ENCODE measurements around the gene AVL9. TPM values are rescaled to one million over a fixed set of nuclear protein-coding genes. Genes with fewer than 3 reads are reported as not detected.
A peak's percentile ranks its signal among the peaks of the same experiment; 100 is the strongest.
"Not testable (repeated sequence)": the region's sequence is repeated elsewhere in the genome, so short reads cannot be mapped to it uniquely, and the experiment has no call there.

The AVL9 gene
- total RNA-seq, 1 experiment from 2014 or later, result 41.3 TPM

DNA sequence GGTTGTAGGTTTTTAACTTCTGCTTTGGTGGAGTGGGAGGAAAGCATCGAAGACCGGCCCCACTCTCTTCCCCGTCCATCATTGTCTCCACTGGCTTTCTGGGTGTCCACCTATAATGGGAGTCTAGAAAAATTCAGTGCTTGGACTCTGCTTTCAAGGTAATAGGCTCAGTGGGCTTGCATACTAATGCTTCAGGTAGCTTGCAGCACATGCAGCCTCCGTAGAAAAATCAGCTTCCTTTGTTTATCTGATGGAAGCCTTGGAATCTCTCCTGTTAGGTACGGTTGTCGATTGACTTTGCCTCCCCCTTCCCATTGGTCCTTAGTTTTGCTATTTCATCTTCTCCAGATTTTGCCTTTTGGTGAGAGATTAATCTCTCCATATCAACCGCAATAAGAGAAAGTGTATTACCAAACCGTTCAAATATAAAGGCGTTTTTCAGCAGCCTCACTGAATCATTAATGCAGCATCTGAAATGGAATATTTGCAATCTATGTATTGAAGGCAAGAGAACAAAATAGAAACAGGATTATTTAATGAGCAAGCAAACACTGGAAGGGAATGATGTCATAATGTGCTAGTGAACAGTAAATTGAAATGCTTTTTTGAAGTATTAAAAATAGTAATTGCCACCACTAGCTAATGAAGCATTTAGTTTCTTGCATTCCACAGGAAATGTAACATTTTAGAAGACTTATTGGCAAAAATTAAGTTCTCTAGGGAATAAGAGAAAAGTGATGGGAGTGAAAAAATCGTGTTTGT lies 944 bp downstream of the AVL9 start:
- DNase-seq (ENCODE audit: low spot score), result no peak

DNA sequence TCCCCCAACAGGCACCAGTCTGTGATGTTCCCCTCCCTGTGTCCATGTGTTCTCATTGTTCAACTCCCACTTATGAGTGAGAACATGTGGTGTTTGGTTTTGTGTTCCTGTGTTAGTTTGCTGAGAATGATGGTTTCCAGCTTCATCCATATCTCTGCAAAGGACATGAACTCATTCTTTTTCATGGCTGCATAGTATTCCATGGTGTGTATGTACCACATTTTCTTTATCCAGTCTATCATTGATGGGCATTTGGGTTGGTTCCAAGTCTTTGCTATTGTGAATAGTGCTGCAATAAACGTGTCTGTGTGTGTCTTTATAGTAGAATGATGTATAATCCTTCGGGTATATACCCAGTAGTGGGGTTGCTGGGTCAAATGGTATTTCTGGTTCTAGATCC lies 4.5 kb downstream of the AVL9 start:
- not testable (repeated sequence) for DNase-seq (ENCODE audit: low spot score)

DNA sequence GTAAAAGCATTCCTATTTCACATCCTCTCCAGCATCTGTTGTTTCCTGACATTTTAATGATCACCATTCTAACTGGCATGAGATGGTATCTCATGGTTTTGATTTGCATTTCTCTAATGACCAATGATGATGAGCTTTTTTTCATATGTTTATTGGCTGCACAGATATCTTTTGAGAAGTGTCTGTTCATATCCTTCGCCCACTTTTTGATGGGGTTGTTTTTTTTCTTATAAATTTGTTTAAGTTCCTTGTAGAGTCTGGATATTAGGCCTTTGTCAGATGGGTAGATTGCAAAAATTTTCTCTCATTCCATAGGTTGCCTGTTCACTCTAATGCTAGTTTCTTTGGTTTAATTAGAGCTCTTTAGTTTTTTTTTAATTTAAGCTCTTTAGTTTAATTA lies 4.9 kb downstream of the AVL9 start:
- DNase-seq (ENCODE audit: low spot score), result not testable (repeated sequence)

DNA sequence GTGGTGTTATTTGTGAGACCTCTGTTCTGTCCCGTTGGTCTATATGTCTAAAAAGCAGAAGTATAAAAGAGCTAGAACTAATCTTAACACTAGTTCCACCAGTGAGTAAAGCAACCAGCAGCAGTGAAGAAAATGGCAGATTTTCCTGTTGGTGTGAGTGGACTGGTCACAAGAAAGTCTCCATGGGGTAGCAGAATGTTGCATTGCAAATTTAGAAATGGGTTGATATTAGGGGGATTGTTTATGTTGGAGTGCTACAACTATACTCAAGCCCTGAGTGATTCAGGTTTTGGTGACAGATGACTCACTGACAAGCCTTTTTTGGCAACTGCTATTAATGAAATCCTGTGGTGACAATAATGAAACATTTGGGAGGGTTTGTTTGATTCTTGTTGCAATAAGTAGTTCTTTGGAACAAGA lies 5.6 kb downstream of the AVL9 start:
- peak; percentile 78 for DNase-seq (ENCODE audit: low spot score)

DNA sequence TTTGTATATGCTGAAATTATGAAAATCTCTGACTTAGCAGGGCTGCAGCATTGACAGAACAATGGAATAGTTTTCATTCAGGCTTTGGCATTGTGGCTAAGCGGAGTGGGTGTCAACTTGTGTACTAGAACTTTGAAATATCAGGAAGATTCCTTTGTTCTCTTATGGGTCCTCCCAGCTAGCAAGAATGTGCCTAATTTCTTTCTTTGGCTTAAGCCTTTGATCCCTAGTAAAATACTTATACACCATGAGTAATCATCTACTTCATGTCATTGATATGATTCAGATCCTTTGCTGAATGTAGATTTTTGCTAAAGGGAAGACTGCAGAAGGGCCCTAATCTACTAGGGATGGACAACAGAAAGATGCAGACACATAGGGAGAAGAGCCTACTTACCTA lies 6.2 kb downstream of the AVL9 start:
- DNase-seq (ENCODE audit: low spot score), result no peak

DNA sequence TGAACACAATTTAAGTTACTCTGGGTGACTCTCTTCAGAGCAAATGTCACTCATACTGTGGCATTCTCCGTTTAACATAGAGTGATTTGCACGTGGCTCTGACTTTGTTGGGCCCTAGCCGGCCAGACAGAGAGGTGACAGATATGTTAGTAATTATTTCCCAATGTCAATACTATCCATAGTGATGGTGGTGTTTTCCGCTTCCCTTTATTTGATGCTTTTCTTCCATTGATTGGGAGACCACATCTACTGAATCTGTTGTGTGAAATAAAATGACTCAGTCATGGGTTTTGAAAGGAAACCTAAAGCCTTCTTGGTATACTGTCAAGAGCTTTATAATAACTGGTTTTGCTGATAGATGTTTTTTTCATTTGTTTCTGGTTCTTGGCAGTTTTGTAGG lies 7.4 kb downstream of the AVL9 start:
- DNase-seq (ENCODE audit: low spot score), result no peak

DNA sequence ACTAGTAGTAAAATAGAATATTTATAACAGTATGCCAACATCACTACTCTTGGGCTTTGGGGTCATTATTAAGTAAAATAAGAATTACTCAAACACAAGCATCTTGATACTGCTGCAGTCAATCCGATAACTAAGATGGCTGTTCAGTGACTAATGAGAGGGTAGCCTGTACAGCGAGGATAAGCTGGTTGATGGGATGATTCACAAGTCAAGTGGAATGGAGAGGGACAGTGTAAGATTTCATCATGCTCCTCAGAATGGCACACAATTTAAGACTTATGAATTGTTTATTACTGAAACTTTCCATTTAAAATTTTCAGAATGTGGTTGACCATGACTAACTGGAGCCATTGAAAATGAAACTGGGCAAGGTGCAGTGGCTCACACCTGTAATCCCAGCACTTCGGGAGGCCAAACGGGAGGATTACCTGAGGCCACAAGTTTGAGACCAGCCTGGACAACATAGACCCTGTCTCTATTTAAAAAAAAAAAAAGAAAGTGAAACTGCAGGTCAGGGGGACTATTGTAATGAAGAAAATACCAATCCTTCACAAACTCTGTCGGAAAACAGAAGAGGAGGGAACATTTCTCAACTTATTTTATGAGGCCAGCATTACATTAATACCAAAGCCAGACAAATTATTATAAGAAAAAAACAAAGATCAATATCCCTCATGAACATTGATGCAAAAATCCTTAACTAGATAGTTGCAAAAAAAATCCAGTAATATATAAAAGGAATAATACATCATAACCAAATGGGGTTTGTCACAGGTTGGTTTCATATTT lies 11.2 kb downstream of the AVL9 start:
- DNase-seq (ENCODE audit: low spot score), result peak; percentile 97

DNA sequence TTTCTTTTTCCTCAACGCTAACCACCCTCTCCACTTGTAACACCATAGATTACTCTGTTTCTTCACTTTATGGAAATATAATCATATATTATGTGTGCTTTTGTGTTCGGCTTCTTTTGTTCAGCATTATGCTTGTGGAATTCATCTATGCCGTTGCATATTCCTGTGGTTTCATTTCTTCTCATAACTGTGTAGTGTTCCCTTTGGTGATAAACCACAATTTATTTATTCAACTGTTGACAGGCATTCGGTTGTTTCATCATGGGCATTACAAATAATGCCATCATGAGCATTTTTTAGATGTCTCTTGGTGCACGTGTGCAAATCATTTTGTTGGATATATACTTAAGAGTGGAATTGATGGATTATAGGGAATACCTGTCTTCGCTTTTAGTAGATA lies 12.1 kb downstream of the AVL9 start:
- peak; percentile 49 for DNase-seq (ENCODE audit: low spot score)

DNA sequence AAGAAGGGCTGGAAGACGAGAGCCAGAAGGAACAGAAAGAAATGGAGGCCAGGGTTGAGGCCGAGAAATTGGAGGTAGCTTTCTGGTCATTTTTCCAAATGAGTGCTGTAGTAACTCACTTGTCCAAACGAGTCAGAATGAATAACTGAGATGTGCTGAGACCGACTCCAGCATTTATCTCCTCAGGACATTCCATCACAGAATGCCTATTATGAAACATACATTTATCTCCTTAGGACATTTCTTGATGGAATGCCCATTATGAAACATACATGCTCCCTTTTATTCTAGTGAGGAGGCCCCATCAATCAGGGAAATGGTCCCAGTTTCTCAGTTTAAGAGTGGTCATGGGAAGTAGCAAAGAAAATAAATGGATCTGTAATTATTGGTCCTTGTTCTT lies 16.5 kb downstream of the AVL9 start:
- DNase-seq (ENCODE audit: low spot score), result no peak

DNA sequence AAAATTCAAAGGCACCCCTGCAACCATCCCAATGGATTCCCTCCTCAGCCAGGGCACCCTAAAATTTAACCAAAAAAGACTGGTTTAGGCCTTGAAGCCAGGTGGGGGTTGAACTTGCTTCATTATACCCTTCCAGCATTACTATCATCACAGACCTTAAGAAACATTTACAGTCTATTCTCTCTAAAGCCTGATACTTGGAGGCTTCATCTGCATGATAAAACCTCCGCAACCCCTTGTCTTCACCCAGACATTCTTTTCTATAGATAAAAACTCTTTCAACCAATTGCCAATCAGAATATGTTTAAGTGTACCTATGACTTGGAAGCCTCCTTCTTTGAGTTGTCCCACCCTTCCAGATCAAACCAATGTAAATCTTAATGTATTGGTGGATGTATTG lies 17.9 kb downstream of the AVL9 start:
- DNase-seq (ENCODE audit: low spot score), result no peak

DNA sequence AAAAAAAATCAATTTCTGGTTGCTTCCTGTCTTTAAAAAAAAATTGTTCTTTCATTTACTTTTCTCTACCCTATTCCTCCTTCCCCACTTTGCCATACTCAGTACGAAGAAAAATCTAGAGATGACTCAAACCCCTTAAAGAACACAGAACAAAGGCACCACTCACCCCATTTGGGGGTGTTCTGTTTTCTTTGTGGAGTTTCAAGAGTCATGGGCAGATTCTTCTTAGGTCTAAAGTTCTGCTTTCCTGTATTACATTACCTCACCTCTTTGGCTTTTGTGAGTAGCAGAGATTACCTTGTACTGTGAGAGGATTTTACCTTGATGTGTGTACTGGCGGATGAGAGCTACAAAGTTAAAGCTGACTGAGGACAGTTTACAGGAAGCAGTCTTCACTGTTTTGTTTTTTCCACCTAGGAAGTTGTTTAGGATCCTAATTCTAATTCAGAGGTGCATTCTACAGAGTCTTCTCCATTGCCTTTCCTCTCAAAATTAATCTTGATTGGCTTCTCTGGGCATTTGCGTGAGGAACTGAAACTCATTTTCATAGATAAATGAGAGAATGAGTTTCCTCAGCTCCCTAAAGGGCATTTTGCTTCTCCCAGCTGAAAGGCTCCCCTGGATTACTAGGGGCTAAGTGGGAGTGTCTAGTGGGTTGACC lies 20.7 kb downstream of the AVL9 start:
- DNase-seq (ENCODE audit: low spot score), result no peak

DNA sequence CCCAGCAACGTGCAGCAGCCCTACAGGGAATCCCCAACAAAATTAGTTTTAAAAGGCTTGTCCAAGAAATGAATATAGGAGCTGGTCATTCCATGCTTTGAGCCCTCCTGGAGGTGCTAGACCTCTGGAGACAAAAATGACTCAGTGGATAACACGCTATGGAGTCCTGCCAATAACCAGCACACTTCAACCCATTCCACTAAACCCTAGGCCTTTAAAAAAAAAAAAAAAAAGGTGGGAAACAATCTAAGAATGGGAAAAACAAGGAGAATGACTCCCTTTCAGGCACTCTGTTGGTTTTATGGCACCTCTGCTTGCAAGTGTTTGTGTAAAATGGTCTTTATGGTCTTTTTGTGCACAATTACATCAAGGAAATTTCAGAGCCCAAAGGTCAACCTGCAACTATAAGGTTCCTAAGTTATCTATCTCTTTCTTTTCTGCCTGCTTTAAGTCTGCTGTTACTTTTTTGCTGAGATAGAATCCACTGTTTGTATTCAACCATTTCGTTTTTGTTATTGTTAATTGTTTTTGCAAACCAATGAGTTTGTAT lies 21.3 kb downstream of the AVL9 start:
- no peak for DNase-seq (ENCODE audit: low spot score)

DNA sequence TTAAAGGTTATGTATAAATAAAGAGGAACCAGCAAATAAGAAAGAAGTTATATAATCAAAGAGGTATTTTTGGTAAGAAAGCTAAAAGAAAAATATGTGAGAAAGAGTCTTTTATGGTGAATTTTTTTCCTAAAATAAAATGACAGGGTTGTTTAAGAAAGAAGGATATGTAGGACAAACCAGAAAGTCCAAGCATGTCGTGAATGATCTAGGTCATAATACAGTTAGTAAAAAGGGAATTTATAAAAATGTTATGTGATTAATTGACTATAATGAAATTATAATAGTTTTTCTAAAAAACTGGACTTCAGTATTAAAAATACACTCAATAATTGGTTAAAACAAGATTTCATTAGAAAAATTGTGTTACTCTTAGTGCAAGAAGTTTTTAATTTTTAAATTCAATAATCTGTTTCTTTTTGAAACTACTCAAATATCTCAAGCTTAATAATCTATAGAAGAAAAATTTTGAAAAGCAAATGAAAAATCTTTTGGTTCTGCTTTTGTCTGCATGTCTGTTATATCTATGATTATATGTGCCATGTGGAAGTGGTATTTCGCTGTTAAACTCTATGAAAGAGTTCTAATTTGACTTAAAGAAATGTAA lies 23.3 kb downstream of the AVL9 start:
- DNase-seq (ENCODE audit: low spot score), result peak; percentile 78

DNA sequence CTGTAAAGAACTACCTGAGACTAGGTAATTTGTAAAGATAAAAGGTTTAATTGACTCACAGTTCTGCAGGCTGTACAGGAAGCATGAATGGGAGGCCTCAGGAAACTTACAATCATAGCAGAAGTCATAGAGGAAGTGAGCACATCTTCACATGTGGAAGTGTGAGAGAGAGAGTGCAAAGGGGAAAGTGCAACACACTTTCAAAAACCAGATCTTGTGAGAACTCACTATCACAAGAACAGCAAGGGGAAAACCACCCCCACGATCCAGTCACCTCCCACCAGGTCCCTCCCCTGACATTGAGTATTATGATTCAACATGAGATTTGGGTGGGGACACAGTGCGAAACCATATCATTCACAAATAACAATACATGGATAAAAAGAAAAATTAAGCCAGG lies 24.5 kb downstream of the AVL9 start:
- DNase-seq (ENCODE audit: low spot score), result no peak

DNA sequence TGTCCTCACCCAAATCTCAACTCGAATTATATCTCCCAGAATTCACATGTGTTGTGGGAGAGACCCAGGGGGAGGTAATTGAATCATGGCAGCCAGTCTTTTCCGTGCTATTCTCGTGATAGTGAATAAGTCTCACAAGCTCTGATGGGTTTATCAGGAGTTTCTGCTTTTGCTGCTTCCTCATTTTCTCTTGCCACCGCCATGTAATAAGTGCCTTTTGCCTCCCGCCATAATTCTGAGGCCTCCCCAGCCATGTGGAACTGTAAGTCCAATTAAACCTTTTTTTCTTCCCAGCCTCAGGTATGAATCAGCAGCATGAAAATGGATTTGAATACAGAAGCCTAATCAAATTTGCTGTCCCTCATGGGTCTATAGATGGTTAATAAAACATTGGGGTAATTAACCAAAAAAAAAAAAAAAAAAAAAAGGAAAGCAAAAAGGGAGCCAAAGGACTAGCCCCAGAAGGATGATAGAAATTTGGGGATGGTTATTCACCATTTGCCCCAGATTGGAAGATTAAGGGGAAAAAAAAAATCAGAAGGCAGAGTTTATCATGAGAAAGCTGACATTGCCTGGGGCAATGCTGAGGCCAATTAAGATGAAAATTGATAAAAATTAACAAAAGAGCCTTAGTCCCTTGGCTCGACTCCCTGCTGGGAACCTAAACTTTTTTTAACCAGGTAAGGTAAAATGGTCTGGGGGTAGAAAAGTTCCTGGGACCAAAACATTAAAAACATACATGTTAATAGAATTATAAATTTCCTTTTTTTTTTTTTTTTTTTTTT lies 27.6 kb downstream of the AVL9 start:
- no peak for DNase-seq (ENCODE audit: low spot score)

DNA sequence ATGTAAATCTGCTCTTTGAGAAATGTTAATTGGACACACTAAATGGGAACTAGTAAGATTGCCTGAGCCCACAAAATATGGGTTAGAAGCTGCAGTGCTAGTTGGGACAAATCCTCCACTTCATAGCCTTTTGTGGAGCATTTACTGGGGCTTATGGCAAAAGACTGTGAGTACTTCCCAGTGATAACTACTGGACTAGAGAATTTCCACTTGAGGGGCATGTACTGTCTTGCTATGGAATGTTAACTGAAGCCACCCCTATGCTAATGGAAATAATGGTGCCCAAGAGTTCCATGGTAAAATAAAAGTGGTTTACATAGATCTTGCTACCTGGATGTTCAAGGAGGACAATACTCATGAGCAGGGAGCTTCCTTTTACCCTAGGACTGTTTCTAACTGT lies 29.3 kb downstream of the AVL9 start:
- no peak for DNase-seq (ENCODE audit: low spot score)

DNA sequence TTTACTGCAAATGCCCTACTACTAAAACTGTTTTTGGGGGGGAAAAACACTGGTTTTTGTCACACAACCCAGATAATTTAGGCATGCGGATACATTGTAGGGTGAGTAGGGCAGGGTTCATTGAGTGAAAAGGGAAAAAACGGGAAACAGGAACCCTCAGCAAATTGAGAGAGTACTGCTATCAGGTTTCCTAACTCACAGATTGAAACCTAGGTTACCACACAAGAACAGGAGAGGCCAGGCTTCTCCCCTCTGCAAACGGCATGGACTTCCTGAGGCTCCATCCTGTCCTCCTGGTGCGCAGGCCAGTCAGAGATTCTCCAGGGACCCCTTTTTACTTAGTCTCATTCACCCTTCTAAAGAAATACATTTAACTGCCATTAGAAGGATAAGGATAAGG lies 30.6 kb downstream of the AVL9 start:
- no peak for DNase-seq (ENCODE audit: low spot score)

DNA sequence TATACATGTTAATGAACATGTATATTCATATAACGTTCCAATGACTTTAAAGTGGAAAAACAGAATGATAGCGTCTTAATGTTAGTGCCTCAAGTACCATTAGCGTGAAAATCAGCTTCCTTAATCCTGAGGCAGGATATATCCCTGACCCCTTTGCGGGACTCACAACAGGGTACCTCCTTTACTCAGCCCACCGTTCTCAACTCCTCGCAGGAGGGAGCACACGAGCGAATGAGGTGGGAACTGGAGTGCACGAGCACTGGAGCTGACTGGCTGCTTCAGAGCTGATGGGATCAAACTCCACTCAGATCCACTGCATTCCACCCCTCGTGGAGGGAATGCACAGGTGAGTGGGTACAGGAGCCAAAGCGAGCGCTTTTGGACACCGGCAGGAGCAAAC lies 36.1 kb downstream of the AVL9 start:
- no peak for DNase-seq (ENCODE audit: low spot score)

DNA sequence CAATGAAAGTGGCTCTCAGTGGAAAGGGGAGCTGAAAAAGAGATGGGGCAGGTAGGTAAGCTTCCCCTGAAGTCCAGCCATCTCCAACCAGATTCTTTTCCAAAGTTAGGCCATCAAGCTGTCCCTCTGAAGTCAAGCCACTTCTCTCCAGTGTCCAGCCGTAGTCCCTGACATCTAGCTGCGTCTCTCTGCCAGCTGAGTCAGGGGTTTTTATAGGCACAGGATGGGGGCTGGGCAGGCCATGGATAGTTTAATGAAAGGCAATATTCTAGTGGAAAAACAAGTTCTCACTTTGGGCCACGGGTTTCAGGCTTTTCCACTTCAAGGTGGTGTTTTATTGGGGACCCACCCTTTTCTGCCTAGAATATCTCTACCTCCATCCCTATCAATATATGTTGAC lies 36.8 kb downstream of the AVL9 start:
- DNase-seq (ENCODE audit: low spot score), result no peak

DNA sequence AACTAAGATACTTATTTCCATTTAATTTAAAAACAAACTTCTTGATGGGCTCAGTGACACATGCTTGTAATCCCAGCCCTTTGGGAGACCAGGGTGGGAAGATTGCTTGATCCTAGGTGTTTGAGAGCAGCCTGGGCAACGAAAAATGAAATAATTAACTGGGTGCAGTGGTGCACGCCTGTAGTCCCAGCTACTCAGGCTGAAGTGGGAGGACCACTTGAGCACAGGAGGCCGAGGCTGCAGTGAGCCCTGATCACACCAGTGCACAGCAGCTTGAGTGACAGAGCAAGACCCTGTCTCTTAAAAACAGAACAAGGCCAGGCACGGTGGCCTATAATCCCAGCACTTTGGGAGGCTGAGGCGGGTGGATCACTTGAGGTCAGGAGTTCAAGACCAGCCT lies 37.4 kb downstream of the AVL9 start:
- DNase-seq (ENCODE audit: low spot score), result no peak

DNA sequence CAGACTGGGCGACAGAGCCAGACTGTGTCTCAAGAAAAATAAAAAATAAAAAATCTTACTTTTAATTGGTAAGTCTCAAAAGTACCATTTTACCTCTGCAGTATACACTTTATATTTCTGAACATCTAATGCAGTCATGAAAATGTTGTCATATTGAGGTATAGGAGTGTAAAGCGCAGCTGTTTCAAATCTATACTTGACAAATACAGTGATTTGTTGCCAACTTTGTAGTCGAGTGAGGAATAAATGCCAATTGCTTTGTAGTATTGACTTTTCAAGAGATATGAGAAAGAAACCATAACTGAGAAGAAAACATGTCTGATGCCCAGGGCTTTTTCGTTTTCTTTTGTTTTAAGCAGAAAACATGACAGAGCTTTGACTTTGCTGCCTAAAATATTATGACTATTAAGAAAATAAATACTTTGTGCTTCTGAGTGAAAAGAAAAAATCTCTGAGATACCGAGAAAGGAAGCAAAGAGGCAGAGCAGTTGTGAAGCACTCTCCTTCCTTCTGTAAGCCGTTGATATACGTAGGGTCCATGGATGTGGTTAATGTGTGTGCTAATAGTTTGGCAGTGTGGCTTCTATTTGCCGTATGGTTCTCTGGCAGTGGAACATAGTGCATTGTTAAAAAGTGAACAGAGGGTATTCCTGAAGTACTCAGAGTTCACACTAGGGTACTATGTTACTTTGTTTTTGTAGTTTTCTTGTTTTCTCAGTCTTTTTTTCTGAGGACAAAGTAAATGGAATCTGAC lies 38.2 kb downstream of the AVL9 start:
- DNase-seq (ENCODE audit: low spot score), result no peak
